HepG2 (cell line): ENCODE data around the gene MYO1E. TPM values are rescaled to one million over a fixed set of nuclear protein-coding genes. Genes with fewer than 3 reads are reported as not detected.

Source experiments
- EP300 ChIP-seq, 3 experiments: sonication (generic) in 1 of 3; formaldehyde crosslinking in 1 of 3; IDR thresholded peaks; 2 replicates each; pipeline versions ENCODE4 v1.5.1 to v1.6.1; 2011 to 2020; ENCODE audit warnings: low read depth in 2 of 3, low read length in 2 of 3, borderline replicate concordance in 1 of 3, improper control_type of control experiment in 1 of 3, mild to moderate bottlenecking in 1 of 3, missing genetic modification reagents in 1 of 3, moderate library complexity in 1 of 3
- HNF4G ChIP-seq, 2 experiments: sonication (generic) in 1 of 2; formaldehyde crosslinking in 1 of 2; IDR thresholded peaks; 2 replicates each; pipeline versions ENCODE4 v1.4.0 to v1.6.1; 2011 to 2020; ENCODE audit warnings: borderline replicate concordance in 2 of 2, low read depth in 2 of 2, mild to moderate bottlenecking in 2 of 2, low read length in 1 of 2, missing genetic modification reagents in 1 of 2, moderate library complexity in 1 of 2
- MED1 ChIP-seq: sonication (generic); formaldehyde crosslinking; IDR thresholded peaks from 2 replicates; pipeline ENCODE4 v1.4.0; 2020; ENCODE audit warnings: missing genetic modification reagents
- NR2F6 ChIP-seq, 2 experiments: IDR thresholded peaks; 2 replicates each; pipeline ENCODE4 v1.6.1; 2016; ENCODE audit warnings: antibody characterized with exemption in 1 of 2, mild to moderate bottlenecking in 1 of 2
- NRL ChIP-seq: sonication (generic); formaldehyde crosslinking; IDR thresholded peaks from 2 replicates; pipeline ENCODE4 v1.5.0; 2020; ENCODE audit warnings: missing genetic modification reagents, mild to moderate bottlenecking, moderate library complexity, borderline replicate concordance
- SETDB1 ChIP-seq: sonication (generic); formaldehyde crosslinking; IDR thresholded peaks from 2 replicates; pipeline ENCODE4 v1.5.1; 2020; ENCODE audit warnings: missing genetic modification reagents, mild to moderate bottlenecking, borderline replicate concordance
- SMAD9 ChIP-seq: sonication (generic); formaldehyde crosslinking; IDR thresholded peaks from 2 replicates; pipeline ENCODE4 v1.5.1; 2020; ENCODE audit warnings: mild to moderate bottlenecking, missing genetic modification reagents
- STAG1 ChIP-seq: sonication (generic); formaldehyde crosslinking; IDR thresholded peaks from 2 replicates; pipeline ENCODE4 v1.4.0; 2020; ENCODE audit warnings: missing genetic modification reagents
- ZFYVE20 ChIP-seq: sonication (generic); formaldehyde crosslinking; IDR thresholded peaks from 2 replicates; pipeline ENCODE4 v1.8.0; 2023; ENCODE audit warnings: low read depth, mild to moderate bottlenecking, moderate library complexity, missing genetic modification reagents, borderline replicate concordance
- ZMYM2 ChIP-seq: sonication (generic); formaldehyde crosslinking; IDR thresholded peaks from 2 replicates; pipeline ENCODE4 v1.8.0; 2022; ENCODE audit warnings: mild to moderate bottlenecking, missing genetic modification reagents
- ZNF101 ChIP-seq: sonication (generic); formaldehyde crosslinking; IDR thresholded peaks from 2 replicates; pipeline ENCODE4 v1.4.0; 2020; ENCODE audit warnings: mild to moderate bottlenecking, low read depth, missing genetic modification reagents, borderline replicate concordance
- ZNF124 ChIP-seq: sonication (generic); formaldehyde crosslinking; IDR thresholded peaks from 2 replicates; pipeline ENCODE4 v1.4.0; 2020; ENCODE audit warnings: missing genetic modification reagents
- ZNF282 ChIP-seq: fragments of 450-650 bp; IDR thresholded peaks from 2 replicates; pipeline ENCODE4 v1.6.1; 2018; ENCODE audit not compliant: partially characterized antibody
- ZNF629 ChIP-seq: sonication (generic); formaldehyde crosslinking; conservative IDR thresholded peaks from 2 replicates; pipeline ENCODE4 v1.5.0; 2020; ENCODE audit warnings: missing genetic modification reagents
- ZNF75D ChIP-seq: sonication (generic); formaldehyde crosslinking; IDR thresholded peaks from 2 replicates; pipeline ENCODE4 v1.8.1; 2023; ENCODE audit warnings: missing genetic modification reagents, mild to moderate bottlenecking, borderline replicate concordance
- ZNF773 ChIP-seq: sonication (generic); formaldehyde crosslinking; IDR thresholded peaks from 2 replicates; pipeline ENCODE4 v1.4.0; 2020; ENCODE audit warnings: missing genetic modification reagents, borderline replicate concordance
- ZNF841 ChIP-seq: sonication (generic); formaldehyde crosslinking; IDR thresholded peaks from 2 replicates; pipeline ENCODE4 v1.8.1; 2023; ENCODE audit warnings: missing genetic modification reagents, borderline replicate concordance
- ZZZ3 ChIP-seq: sonication (generic); formaldehyde crosslinking; IDR thresholded peaks from 2 replicates; pipeline ENCODE4 v1.4.0; 2020; ENCODE audit warnings: missing genetic modification reagents, mild to moderate bottlenecking, borderline replicate concordance
- polyA plus RNA-seq, 8 experiments: library from polyadenylated mRNA; depleted of rRNA in 3 of 8; stranded (reverse) in 7 of 8; unstranded in 1 of 8; fragments of >200 nt; fragmentation: Illumina TruSeq in 4 of 8; extraction: Trizol in 4 of 8; gene quantifications; 2 replicates each; pipeline versions ENCODE4 v1.2.1 to v1.2.3, GENCODE V29; 2011 to 2016; ENCODE audit warnings: low read depth in 4 of 8, missing spikeins in 1 of 8, mixed read lengths in 1 of 8; ENCODE audit not compliant: insufficient read depth in 1 of 8
- total RNA-seq, 5 experiments: library from RNA; depleted of rRNA; stranded (reverse); fragments of >200 nt; fragmentation: Illumina TruSeq; extraction: Trizol; gene quantifications; 2 replicates each; pipeline ENCODE4 v1.2.3, GENCODE V29; 2016; ENCODE audit warnings: low read depth in 1 of 5
- TF ChIP-seq, protein P1 (sequence below): sonication (generic); formaldehyde crosslinking; conservative IDR thresholded peaks from 2 replicates; pipeline ENCODE4 v1.8.1; 2023; ENCODE audit warnings: missing genetic modification reagents
- TF ChIP-seq, protein P2 (sequence below): sonication (generic); formaldehyde crosslinking; IDR thresholded peaks from 2 replicates; pipeline ENCODE4; 2020; ENCODE audit warnings: missing genetic modification reagents, mild to moderate bottlenecking, borderline replicate concordance
- TF ChIP-seq, protein P3 (sequence below): IDR thresholded peaks from 2 replicates; pipeline ENCODE4 v1.6.1; 2016
- TF ChIP-seq, protein P4 (sequence below): sonication (generic); formaldehyde crosslinking; IDR thresholded peaks from 2 replicates; pipeline ENCODE4 v1.5.1; 2020; ENCODE audit warnings: missing genetic modification reagents, mild to moderate bottlenecking, borderline replicate concordance

The MYO1E gene
- total and polyA plus RNA-seq, 2 of the 13 experiments (the other 11 are each of a cell fraction or from before 2014, with no cell fraction given) = 15.7 to 25.1 TPM

DNA sequence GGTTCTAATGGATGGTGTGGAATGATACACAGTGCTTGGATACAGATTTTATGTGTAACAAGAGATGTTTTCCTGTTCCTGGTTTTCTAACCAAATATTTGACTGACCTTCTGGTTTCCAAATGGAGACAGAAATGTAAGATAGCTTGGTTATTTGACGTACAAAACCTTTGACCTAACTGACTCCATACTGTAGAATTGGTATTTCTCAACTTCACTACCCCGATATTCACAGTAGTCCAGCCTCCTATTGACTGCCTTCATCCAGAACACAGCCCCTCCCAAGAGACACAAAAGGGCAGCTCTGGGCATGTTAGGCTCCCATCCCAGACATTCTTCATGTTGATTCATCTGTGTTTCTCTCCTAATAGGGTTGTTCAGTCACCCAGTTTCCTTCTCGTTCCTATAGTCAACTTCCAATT is 33.4 kb downstream of the MYO1E start (continued):
- no peak for TF ChIP-seq ZMYM2 (CRISPR knock-in tag)
- no peak for TF ChIP-seq SETDB1 (CRISPR knock-in tag)
- TF ChIP-seq ZNF282 = no peak
- no peak for TF ChIP-seq ZNF75D (CRISPR knock-in tag)
- no peak for TF ChIP-seq HNF4G (IDR thresholded peaks at IDR 0.05; ENCODE audit: borderline replicate concordance, low read depth, low read length)
- TF ChIP-seq HNF4G (CRISPR knock-in tag; IDR thresholded peaks at IDR 0.05; ENCODE audit: borderline replicate concordance, low read depth) = no peak
- TF ChIP-seq, protein P1, sequence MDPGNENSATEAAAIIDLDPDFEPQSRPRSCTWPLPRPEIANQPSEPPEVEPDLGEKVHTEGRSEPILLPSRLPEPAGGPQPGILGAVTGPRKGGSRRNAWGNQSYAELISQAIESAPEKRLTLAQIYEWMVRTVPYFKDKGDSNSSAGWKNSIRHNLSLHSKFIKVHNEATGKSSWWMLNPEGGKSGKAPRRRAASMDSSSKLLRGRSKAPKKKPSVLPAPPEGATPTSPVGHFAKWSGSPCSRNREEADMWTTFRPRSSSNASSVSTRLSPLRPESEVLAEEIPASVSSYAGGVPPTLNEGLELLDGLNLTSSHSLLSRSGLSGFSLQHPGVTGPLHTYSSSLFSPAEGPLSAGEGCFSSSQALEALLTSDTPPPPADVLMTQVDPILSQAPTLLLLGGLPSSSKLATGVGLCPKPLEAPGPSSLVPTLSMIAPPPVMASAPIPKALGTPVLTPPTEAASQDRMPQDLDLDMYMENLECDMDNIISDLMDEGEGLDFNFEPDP = no peak
- TF ChIP-seq ZNF101 = no peak
- 0 out of 2 replicates have a peak, but pooled peaks have one; percentile 3 for TF ChIP-seq STAG1 (CRISPR knock-in tag)
- no peak for TF ChIP-seq SMAD9 (CRISPR knock-in tag)
- TF ChIP-seq, protein P2, sequence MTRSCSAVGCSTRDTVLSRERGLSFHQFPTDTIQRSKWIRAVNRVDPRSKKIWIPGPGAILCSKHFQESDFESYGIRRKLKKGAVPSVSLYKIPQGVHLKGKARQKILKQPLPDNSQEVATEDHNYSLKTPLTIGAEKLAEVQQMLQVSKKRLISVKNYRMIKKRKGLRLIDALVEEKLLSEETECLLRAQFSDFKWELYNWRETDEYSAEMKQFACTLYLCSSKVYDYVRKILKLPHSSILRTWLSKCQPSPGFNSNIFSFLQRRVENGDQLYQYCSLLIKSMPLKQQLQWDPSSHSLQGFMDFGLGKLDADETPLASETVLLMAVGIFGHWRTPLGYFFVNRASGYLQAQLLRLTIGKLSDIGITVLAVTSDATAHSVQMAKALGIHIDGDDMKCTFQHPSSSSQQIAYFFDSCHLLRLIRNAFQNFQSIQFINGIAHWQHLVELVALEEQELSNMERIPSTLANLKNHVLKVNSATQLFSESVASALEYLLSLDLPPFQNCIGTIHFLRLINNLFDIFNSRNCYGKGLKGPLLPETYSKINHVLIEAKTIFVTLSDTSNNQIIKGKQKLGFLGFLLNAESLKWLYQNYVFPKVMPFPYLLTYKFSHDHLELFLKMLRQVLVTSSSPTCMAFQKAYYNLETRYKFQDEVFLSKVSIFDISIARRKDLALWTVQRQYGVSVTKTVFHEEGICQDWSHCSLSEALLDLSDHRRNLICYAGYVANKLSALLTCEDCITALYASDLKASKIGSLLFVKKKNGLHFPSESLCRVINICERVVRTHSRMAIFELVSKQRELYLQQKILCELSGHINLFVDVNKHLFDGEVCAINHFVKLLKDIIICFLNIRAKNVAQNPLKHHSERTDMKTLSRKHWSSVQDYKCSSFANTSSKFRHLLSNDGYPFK = no peak
- no peak for TF ChIP-seq ZNF124 (CRISPR knock-in tag)
- TF ChIP-seq, protein P3, sequence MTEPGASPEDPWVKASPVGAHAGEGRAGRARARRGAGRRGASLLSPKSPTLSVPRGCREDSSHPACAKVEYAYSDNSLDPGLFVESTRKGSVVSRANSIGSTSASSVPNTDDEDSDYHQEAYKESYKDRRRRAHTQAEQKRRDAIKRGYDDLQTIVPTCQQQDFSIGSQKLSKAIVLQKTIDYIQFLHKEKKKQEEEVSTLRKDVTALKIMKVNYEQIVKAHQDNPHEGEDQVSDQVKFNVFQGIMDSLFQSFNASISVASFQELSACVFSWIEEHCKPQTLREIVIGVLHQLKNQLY (CRISPR knock-in tag) = no peak
- TF ChIP-seq ZNF629 (CRISPR knock-in tag) = no peak
- no peak for TF ChIP-seq NRL
- TF ChIP-seq ZFYVE20 (CRISPR knock-in tag) = no peak
- peak; percentile 92 for TF ChIP-seq NR2F6 (IDR thresholded peaks at IDR 0.05)
- peak; percentile 88 for TF ChIP-seq NR2F6 (CRISPR knock-in tag; IDR thresholded peaks at IDR 0.05)
- no peak for TF ChIP-seq ZZZ3 (CRISPR knock-in tag)
- TF ChIP-seq MED1 = peak; percentile 46
- no peak for TF ChIP-seq ZNF841 (CRISPR knock-in tag)
- TF ChIP-seq ZNF773 = no peak
- peak in 1 of 2 experiments; percentile 74; a peak in 2 of 4 replicates for TF ChIP-seq EP300 (IDR thresholded peaks at IDR 0.05; ENCODE audit: low read depth in 2 of 2, low read length in 2 of 2)
- TF ChIP-seq EP300 (CRISPR knock-in tag; IDR thresholded peaks at IDR 0.05; ENCODE audit: borderline replicate concordance) = no peak
- TF ChIP-seq, protein P4, sequence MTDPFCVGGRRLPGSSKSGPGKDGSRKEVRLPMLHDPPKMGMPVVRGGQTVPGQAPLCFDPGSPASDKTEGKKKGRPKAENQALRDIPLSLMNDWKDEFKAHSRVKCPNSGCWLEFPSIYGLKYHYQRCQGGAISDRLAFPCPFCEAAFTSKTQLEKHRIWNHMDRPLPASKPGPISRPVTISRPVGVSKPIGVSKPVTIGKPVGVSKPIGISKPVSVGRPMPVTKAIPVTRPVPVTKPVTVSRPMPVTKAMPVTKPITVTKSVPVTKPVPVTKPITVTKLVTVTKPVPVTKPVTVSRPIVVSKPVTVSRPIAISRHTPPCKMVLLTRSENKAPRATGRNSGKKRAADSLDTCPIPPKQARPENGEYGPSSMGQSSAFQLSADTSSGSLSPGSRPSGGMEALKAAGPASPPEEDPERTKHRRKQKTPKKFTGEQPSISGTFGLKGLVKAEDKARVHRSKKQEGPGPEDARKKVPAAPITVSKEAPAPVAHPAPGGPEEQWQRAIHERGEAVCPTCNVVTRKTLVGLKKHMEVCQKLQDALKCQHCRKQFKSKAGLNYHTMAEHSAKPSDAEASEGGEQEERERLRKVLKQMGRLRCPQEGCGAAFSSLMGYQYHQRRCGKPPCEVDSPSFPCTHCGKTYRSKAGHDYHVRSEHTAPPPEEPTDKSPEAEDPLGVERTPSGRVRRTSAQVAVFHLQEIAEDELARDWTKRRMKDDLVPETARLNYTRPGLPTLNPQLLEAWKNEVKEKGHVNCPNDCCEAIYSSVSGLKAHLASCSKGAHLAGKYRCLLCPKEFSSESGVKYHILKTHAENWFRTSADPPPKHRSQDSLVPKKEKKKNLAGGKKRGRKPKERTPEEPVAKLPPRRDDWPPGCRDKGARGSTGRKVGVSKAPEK = no peak
